Activated CD8-positive, alpha-beta T cell treated with anti-CD3 and anti-CD28 coated beads, Interleukin-2, amount 10 ng/mL, durations not matched to agents 7 days and 5 days (primary cell): Measurements from ENCODE around the gene FLYWCH2. TPM values are rescaled to one million over a fixed set of nuclear protein-coding genes. Genes with fewer than 3 reads are reported as not detected.

ENCODE experiments used
- total RNA-seq, 2 experiments: library from RNA; stranded (reverse); gene quantifications; one replicate each; pipeline ENCODE4 v1.2.3, GENCODE V29; 2021

FLYWCH2 gene
- total RNA-seq, 2 experiments from 2014 or later = 22.5 to 22.8 TPM

Other genes starting within 250 kb of the FLYWCH2 start
- gene KCTD5, start 200.7 kb upstream of the FLYWCH2 start, total RNA-seq = 10 to 100 TPM; 33.2 to 35.9 TPM
- 1 to 10 TPM in 1 of 2 experiments, under 1 TPM in 1; 0.70 to 1.0 TPM for gene PRSS27, start 163.0 kb upstream of the FLYWCH2 start, total RNA-seq
- gene SRRM2, start 130.6 kb upstream of the FLYWCH2 start, total RNA-seq = 100 to 1,000 TPM; 501 to 511 TPM
- gene ELOB, start 105.9 kb upstream of the FLYWCH2 start, total RNA-seq = 100 to 1,000 TPM; 163 to 182 TPM
- gene PRSS33, start 95.7 kb upstream of the FLYWCH2 start, total RNA-seq = not detected
- gene PRSS41, start 84.7 kb upstream of the FLYWCH2 start, total RNA-seq = not detected
- gene PRSS21, start 66.0 kb upstream of the FLYWCH2 start, total RNA-seq = 1 to 10 TPM; 5.2 to 6.0 TPM
- gene ZG16B, start 52.9 kb upstream of the FLYWCH2 start, total RNA-seq = 1 to 10 TPM; 2.9 to 3.7 TPM
- not detected for gene PRSS22, start 25.0 kb upstream of the FLYWCH2 start, total RNA-seq
- 10 to 100 TPM; 44.6 to 48.9 TPM for gene FLYWCH1, start 28.7 kb downstream of the FLYWCH2 start, total RNA-seq
- under 1 TPM in 1 of 2 experiments, not detected in 1; 0.18 TPM for gene KREMEN2, start 81.1 kb downstream of the FLYWCH2 start, total RNA-seq
- gene PAQR4, start 86.1 kb downstream of the FLYWCH2 start, total RNA-seq = 10 to 100 TPM; 53.6 to 57.7 TPM
- 100 to 1,000 TPM; 144 to 160 TPM for gene PKMYT1, start 97.2 kb downstream of the FLYWCH2 start, total RNA-seq
- under 1 TPM in 1 of 2 experiments, not detected in 1; 0.16 TPM for gene CLDN9, start 129.7 kb downstream of the FLYWCH2 start, total RNA-seq
- not detected for gene CLDN6, start 135.0 kb downstream of the FLYWCH2 start, total RNA-seq
- gene TNFRSF12A, start 137.2 kb downstream of the FLYWCH2 start, total RNA-seq = 1 to 10 TPM; 4.2 to 4.7 TPM
- gene HCFC1R1, start 140.7 kb downstream of the FLYWCH2 start, total RNA-seq = 10 to 100 TPM; 41.0 to 41.7 TPM
- gene THOC6, start 140.8 kb downstream of the FLYWCH2 start, total RNA-seq = 10 to 100 TPM; 57.4 to 57.9 TPM
- under 1 TPM; 0.84 to 0.94 TPM for gene BICDL2, start 153.7 kb downstream of the FLYWCH2 start, total RNA-seq
- 10 to 100 TPM; 58.0 to 66.1 TPM for gene MMP25, start 163.3 kb downstream of the FLYWCH2 start, total RNA-seq
- 1,000 to 10,000 TPM; 1,836 to 1,884 TPM for gene IL32, start 182.4 kb downstream of the FLYWCH2 start, total RNA-seq
- gene ZSCAN10, start 216.1 kb downstream of the FLYWCH2 start, total RNA-seq = under 1 TPM; 0.23 to 0.26 TPM
- not detected for gene ZNF205, start 229.4 kb downstream of the FLYWCH2 start, total RNA-seq